ENCODE data around the gene PTGR3.

The PTGR3 gene

DNA sequence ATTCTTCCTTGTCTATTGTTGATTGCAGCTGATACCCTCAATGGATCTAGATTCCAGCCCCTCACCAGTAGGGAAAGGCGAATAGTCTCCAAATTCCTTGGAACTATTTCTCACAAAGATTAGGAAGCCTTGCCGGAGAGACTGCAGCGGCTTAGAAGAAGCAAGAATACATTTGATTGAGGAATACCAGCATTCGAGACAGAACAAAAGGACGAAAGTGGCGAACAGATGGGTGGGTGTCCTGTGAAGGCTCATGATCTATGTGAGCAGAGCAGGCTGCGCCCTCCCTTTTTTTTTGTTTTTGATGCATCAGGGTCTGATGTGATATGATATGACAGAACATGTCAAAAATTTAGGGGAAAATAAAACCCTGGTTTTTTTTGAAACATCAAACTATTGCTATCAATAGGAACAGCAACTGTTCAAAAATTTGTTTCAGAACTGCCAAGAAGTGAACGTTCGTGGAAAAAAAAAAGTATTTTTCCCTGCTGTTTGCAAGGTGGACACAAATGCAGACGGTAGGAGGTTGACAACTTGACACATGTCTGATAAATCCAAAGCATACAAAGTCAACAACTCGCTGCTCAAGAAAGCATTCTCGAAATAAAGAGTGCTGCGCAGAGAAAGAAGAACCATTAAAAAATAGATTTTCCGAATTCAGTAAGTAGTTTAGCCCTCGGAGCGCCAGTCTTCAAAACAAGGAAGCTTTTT, 49.1 kb downstream of the PTGR3 start:
- TF ChIP-seq, protein P1, sequence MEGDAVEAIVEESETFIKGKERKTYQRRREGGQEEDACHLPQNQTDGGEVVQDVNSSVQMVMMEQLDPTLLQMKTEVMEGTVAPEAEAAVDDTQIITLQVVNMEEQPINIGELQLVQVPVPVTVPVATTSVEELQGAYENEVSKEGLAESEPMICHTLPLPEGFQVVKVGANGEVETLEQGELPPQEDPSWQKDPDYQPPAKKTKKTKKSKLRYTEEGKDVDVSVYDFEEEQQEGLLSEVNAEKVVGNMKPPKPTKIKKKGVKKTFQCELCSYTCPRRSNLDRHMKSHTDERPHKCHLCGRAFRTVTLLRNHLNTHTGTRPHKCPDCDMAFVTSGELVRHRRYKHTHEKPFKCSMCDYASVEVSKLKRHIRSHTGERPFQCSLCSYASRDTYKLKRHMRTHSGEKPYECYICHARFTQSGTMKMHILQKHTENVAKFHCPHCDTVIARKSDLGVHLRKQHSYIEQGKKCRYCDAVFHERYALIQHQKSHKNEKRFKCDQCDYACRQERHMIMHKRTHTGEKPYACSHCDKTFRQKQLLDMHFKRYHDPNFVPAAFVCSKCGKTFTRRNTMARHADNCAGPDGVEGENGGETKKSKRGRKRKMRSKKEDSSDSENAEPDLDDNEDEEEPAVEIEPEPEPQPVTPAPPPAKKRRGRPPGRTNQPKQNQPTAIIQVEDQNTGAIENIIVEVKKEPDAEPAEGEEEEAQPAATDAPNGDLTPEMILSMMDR (IDR thresholded peaks at IDR 0.05; ENCODE audit: control extremely low read depth, extremely low read depth, low read depth, missing control alignments), result no peak
- ChIA-PET CTCF (no interaction called here), POLR2A (no interaction called here)
- no peak for DNase-seq (ENCODE audit: extremely low spot score)

DNA sequence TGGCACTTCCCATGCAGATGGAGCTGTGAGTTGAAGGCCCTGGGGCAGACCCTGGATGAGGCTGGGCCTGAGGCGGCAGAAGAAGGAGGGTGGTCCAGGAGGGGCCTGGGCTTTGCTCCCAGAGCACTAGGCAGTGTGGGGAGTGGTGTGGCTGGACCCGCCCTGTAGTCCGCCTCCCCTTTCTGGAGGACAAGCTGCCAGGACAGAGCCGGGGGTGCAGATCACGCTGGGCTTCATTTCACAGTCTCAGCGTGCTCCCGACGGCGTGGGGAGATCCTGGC, 49.8 kb downstream of the PTGR3 start:
- POLR2A ChIA-PET, result no interaction called here
- TF ChIP-seq, protein P1 (IDR thresholded peaks at IDR 0.05; ENCODE audit: control extremely low read depth, extremely low read depth, low read depth, missing control alignments), result no peak
- DNase-seq (ENCODE audit: extremely low spot score), result no peak
- CTCF ChIA-PET, result no interaction called here

All from GM10248 (cell line).